Heart right ventricle (tissue), 16 donors: ENCODE results near the gene PIP5K1B. TPM values are rescaled to one million over a fixed set of nuclear protein-coding genes. Genes with fewer than 3 reads are reported as not detected.

Experiments
- ATAC-seq, 8 donors: fragments of 200-7000 bp; cut with Tn5 transposase; one replicate each; pipeline ENCODE4 v1.9.1; 2020; ENCODE audit warnings: mild to moderate bottlenecking in 8 of 8, moderate library complexity in 8 of 8, moderate number of reproducible peaks in 1 of 8
- DNase-seq, 2 donors: peaks; one replicate each; pipeline ENCODE4 v3.0.0-alpha.2; 2020
- H3K27ac ChIP-seq, 10 donors: fragments of 200-600 bp; sonication (generic) in 2 of 10; one replicate each; pipeline versions ENCODE4 v1.5.0 to v1.8.0; 2020 to 2022; ENCODE audit warnings: mild to moderate bottlenecking in 3 of 10
- H3K27me3 ChIP-seq, 7 donors: fragments of 200-600 bp; one replicate each; pipeline ENCODE4 v1.8.0; 2021 to 2022; ENCODE audit warnings: mild to moderate bottlenecking in 2 of 7
- H3K36me3 ChIP-seq, 9 donors: fragments of 200-600 bp; sonication (generic) in 1 of 9; one replicate each; pipeline versions ENCODE4 v1.5.0 to v1.8.0; 2020 to 2022; ENCODE audit warnings: mild to moderate bottlenecking in 2 of 9
- H3K4me1 ChIP-seq, 9 donors: fragments of 200-600 bp; sonication (generic) in 1 of 9; one replicate each; pipeline versions ENCODE4 v1.5.0 to v1.8.0; 2020 to 2022; ENCODE audit warnings: mild to moderate bottlenecking in 4 of 9
- H3K4me3 ChIP-seq, 10 donors: fragments of 200-600 bp; sonication (generic) in 2 of 10; one replicate each; pipeline versions ENCODE4 v1.5.0 to v1.8.0; 2020 to 2022; ENCODE audit warnings: mild to moderate bottlenecking in 7 of 10, moderate library complexity in 2 of 10
- H3K9me3 ChIP-seq, 11 donors: fragments of 200-600 bp in 10 of 11; sonication (generic) in 2 of 11; one replicate each; pipeline versions ENCODE4 v1.5.0 to v1.8.0; 2013 to 2022; ENCODE audit warnings: mild to moderate bottlenecking in 2 of 11, control low read depth in 1 of 11, moderate library complexity in 1 of 11
- CTCF ChIP-seq, 9 donors: fragments of 200-600 bp; sonication (generic) in 2 of 9; IDR thresholded peaks; one replicate each; pipeline versions ENCODE4 v1.5.0 to v1.8.0; 2021 to 2022; ENCODE audit warnings: antibody characterized with exemption in 9 of 9, mild to moderate bottlenecking in 5 of 9, moderate library complexity in 1 of 9
- WGBS, 2 donors: extraction: QIAGEN DNeasy Blood & Tissue Kit; methylation state at CpG; one replicate each; pipeline ENCODE4 v1.1.7; 2013; ENCODE audit warnings: inconsistent platforms in 1 of 2; 5-methylcytosine and 5-hydroxymethylcytosine counted together
- intact Hi-C, 10 donors: fragments of 100-400 bp; cut with DNase I; formaldehyde crosslinking; loops; one replicate each; pipeline versions ENCODE4 v1.11.1 to v1.14.2; 2022
- polyA plus RNA-seq, 2 donors: library from polyadenylated mRNA; stranded (reverse); fragments of 200-250 nt; gene quantifications; one replicate each; pipeline ENCODE4 v1.2.3, GENCODE V29; 2013
- total RNA-seq, 10 donors: library from RNA; stranded (reverse); fragmentation: NEBNext Ultra II Directional in 3 of 10; extraction: Animal tissue kit (Norgen Biotek cat#: 25700) in 3 of 10; gene quantifications; one replicate each; pipeline versions ENCODE4 v1.2.1 to v1.2.4, GENCODE V29; 2021 to 2023
- donor health status: Arrhythmogenic right ventricular cardiomyopathy.
- donor health status: ischemic (EF 13 %, LVEDD 7.1; RV severe dilation, severe dysfunction).
- donor health status: healthy with polysubstance abuse.
- donor health status: DM: no; HTN: yes; CAD: no.
- donor health status: DM: no; HTN: no; CAD: no.
- donor health status: ischemic (EF 25% LVEDD 6.9; RV normal size, moderate dysfunction).
- donor health status: ischemic (EF 25% LVEDD 5.7; RV mildly dilated, moderate dysfunction).
- donor health status: healthy.
- donor health status: DM: yes; HTN: yes; CAD: no.
- donor health status: Ischemic cardiomyopathy.
- donor health status: ischemic (EF 35%, LVEDD 5.7; RV mildly dilated, moderate dysfunction).
- donor health status: nonischemic (EF 11% LVEDD 7.7; RV severe dilation, severe dysfunction).
- donor health status: DM: yes; HTN: yes; CAD: no.
- donor health status: PGD.
- donor health status: ischemic (EF 29% LVEDD 5.4; RV normal size, mild dysfunction).
- donor health status: nonischemic (EF 23%, LVEDD 6.1; RV moderate dilation, normal function).

PIP5K1B gene
- total and polyA plus RNA-seq, 12 donors, result 5.6 to 90.8 (median 48.1) TPM

- Histone ChIP-seq H3K36me3 (no peaks in the 10 kb centered on the region), H3K4me1 (peaks cover 0 to 35% (median 10%) of the 10 kb centered on the region in 9 donors), H3K9me3 (no peaks in the 10 kb centered on the region), H3K27ac (peak overlapping the region in 1 of 10 donors; percentile 43), H3K27me3 (no peaks in the 10 kb centered on the region), H3K4me3 (no peak overlapping the region)
- no peak for TF ChIP-seq CTCF (IDR thresholded peaks at IDR 0.05)
- intact Hi-C loops, result no loop called here
- WGBS, 2 donors, result 59 to 66% methylated on average over 3 of the region's 3 CpGs
- DNase-seq (no peak), ATAC-seq (peak in 1 of 8 donors; percentile 16)
Measured at GRCh38 chr9:68768619-68769018, 63.6 kb downstream of the PIP5K1B start.

GRCh38 chr9:68769852-68770251, 64.8 kb downstream of the PIP5K1B start:
- Histone ChIP-seq H3K27me3 (no peaks in the 10 kb centered on the region), H3K9me3 (no peaks in the 10 kb centered on the region), H3K36me3 (no peaks in the 10 kb centered on the region), H3K27ac (no peak overlapping the region), H3K4me3 (no peak overlapping the region), H3K4me1 (peaks cover 0 to 39% (median 16%) of the 10 kb centered on the region in 9 donors)
- intact Hi-C loops, result loop anchor here in 4 of 10 donors (10.0 kb wide), 2 partner anchors 65 to 185 kb away; partner anchors contain the start of gene PIP5K1B (in 2 of the 4)
- ATAC-seq, result no peak
- no peak for DNase-seq
- WGBS, 2 donors, result 82 to 92% methylated on average over 5 of the region's 5 CpGs
- no peak for TF ChIP-seq CTCF (IDR thresholded peaks at IDR 0.05)

GRCh38 chr9:68771376-68771775, 66.3 kb downstream of the PIP5K1B start:
- 47 to 53% methylated on average over 1 of the region's 1 CpG for WGBS, 2 donors
- no peak for TF ChIP-seq CTCF (IDR thresholded peaks at IDR 0.05)
- Histone ChIP-seq H3K27me3 (no peaks in the 10 kb centered on the region), H3K9me3 (no peaks in the 10 kb centered on the region), H3K27ac (no peak overlapping the region), H3K4me3 (no peak overlapping the region), H3K36me3 (no peaks in the 10 kb centered on the region), H3K4me1 (peaks cover 0 to 40% (median 17%) of the 10 kb centered on the region in 9 donors)
- ATAC-seq, result no peak
- DNase-seq, result no peak
- intact Hi-C loops, result loop anchor here in 4 of 10 donors (10.0 kb wide), 2 partner anchors 67 to 187 kb away; partner anchors contain the start of gene PIP5K1B (in 2 of the 4)

- Histone ChIP-seq H3K36me3 (no peaks in the 10 kb centered on the region), H3K27me3 (no peaks in the 10 kb centered on the region), H3K9me3 (no peaks in the 10 kb centered on the region), H3K4me3 (no peak overlapping the region), H3K4me1 (peaks cover 0 to 52% (median 26%) of the 10 kb centered on the region in 9 donors), H3K27ac (peak overlapping the region in 7 of 10 donors; percentile 43 to 97 (median 90))
- ATAC-seq, result no peak
- no peak for DNase-seq
- no peak for TF ChIP-seq CTCF (IDR thresholded peaks at IDR 0.05)
- 65 to 69% methylated on average over 5 of the region's 5 CpGs for WGBS, 2 donors
- intact Hi-C loops, result loop anchor here in 7 of 10 donors (5.0 to 10.0 kb wide), 4 partner anchors 68 to 193 kb away; partner anchors contain the start of gene PIP5K1B (in 4 of the 7)
Measured at GRCh38 chr9:68775003-68775730, 70.1 kb downstream of the PIP5K1B start.
